SK-N-SH (cell line): ENCODE results near the gene F2R. TPM values are rescaled to one million over a fixed set of nuclear protein-coding genes. Genes with fewer than 3 reads are reported as not detected.
"Not testable (repeated sequence)": the region's sequence is repeated elsewhere in the genome, so short reads cannot be mapped to it uniquely, and the experiment has no call there.

Experiments used
- CTCF ChIA-PET: fragments of 300-600, 350-600 bp; formaldehyde crosslinking; extraction: SDS; loops from one replicate; lab custom pipeline; 2021; lab: Yijun Ruan, JAX
- POLR2A ChIA-PET: fragments of 350-600 bp; sonication (Branson Sonifier 250); formaldehyde crosslinking; extraction: SDS; loops from one replicate; lab custom pipeline; 2020; ENCODE audit warnings: antibody characterized with exemption, inconsistent platforms; lab: Yijun Ruan, JAX
- DNase-seq: peaks from one replicate; pipeline ENCODE4 v3.0.0; 2012
- H2AFZ ChIP-seq: fragments of 200-600 bp; sonication (generic); 2 replicates; pipeline ENCODE4 v1.8.1; 2016; ENCODE audit warnings: antibody characterized with exemption, mild to moderate bottlenecking, low read depth
- H3F3A ChIP-seq: fragments of 200-600 bp; sonication (generic); replicated peaks from 2 replicates; pipeline ENCODE3; 2016; ENCODE audit warnings: antibody characterized with exemption, mild to moderate bottlenecking; ENCODE audit not compliant: insufficient read depth
- H3K27ac ChIP-seq, 2 experiments: fragments of 200-500 bp in 1 of 2; fragments of 200-600 bp in 1 of 2; sonication (Bioruptor generic) in 1 of 2; sonication (generic), shearing (Covaris generic) in 1 of 2; 2 replicates each; pipeline versions ENCODE4 v1.5.1 to v1.6.1; 2014 to 2016; ENCODE audit warnings: low read depth in 2 of 2, inconsistent platforms in 1 of 2, low read length in 1 of 2, mild to moderate bottlenecking in 1 of 2, mixed read lengths in 1 of 2
- H3K27me3 ChIP-seq: fragments of 200-600 bp; sonication (generic), shearing (Covaris generic); 2 replicates; pipeline ENCODE4 v1.6.1; 2016; ENCODE audit warnings: mixed run types; ENCODE audit not compliant: insufficient read depth
- H3K36me3 ChIP-seq, 2 experiments: fragments of 200-500 bp in 1 of 2; fragments of 200-600 bp in 1 of 2; sonication (Bioruptor generic) in 1 of 2; sonication (generic) in 1 of 2; replicated peaks in 1 of 2; 2 replicates each; pipeline versions ENCODE3 to v1.5.1; 2014 to 2016; ENCODE audit warnings: low read length in 1 of 2, mild to moderate bottlenecking in 1 of 2; ENCODE audit not compliant: insufficient read depth in 2 of 2, control insufficient read depth in 1 of 2
- H3K4me1 ChIP-seq, 2 experiments: fragments of 200-500 bp in 1 of 2; fragments of 200-600 bp in 1 of 2; sonication (Bioruptor generic) in 1 of 2; sonication (generic), shearing (Covaris generic) in 1 of 2; 2 replicates each; pipeline versions ENCODE4 v1.5.1 to v1.6.1; 2014 to 2016; ENCODE audit warnings: low read depth in 1 of 2, low read length in 1 of 2, mixed run types in 1 of 2; ENCODE audit not compliant: insufficient read depth in 2 of 2, control insufficient read depth in 1 of 2
- H3K4me2 ChIP-seq: fragments of 200-600 bp; sonication (generic), shearing (Covaris generic); 2 replicates; pipeline ENCODE4 v1.6.1; 2017; ENCODE audit warnings: mixed run types
- H3K4me3 ChIP-seq, 2 experiments: fragments of 200-500 bp in 1 of 2; fragments of 200-600 bp in 1 of 2; sonication (Bioruptor generic) in 1 of 2; sonication (generic), shearing (Covaris generic) in 1 of 2; 2 replicates each; pipeline versions ENCODE4 v1.5.1 to v1.8.1; 2014 to 2016; ENCODE audit warnings: low read depth in 2 of 2, inconsistent platforms in 1 of 2, low read length in 1 of 2, mild to moderate bottlenecking in 1 of 2, mixed read lengths in 1 of 2, moderate library complexity in 1 of 2
- H3K79me2 ChIP-seq: fragments of 200-600 bp; sonication (generic); 2 replicates; pipeline ENCODE4 v1.8.1; 2017; ENCODE audit warnings: mild to moderate bottlenecking; ENCODE audit not compliant: insufficient read depth
- H3K9ac ChIP-seq: fragments of 200-600 bp; sonication (generic); 2 replicates; pipeline ENCODE4 v1.6.1; 2017; ENCODE audit warnings: mixed run types
- H3K9me2 ChIP-seq: fragments of 200-600 bp; sonication (generic); 2 replicates; pipeline ENCODE4 v1.6.1; 2017; ENCODE audit warnings: mixed run types
- H3K9me3 ChIP-seq: fragments of 200-600 bp; sonication (generic); 2 replicates; pipeline ENCODE4 v1.6.1; 2017; ENCODE audit warnings: mixed run types, mild to moderate bottlenecking, moderate library complexity
- H4K20me1 ChIP-seq: fragments of 200-600 bp; sonication (generic); 2 replicates; pipeline ENCODE4 v1.6.1; 2017; ENCODE audit warnings: mild to moderate bottlenecking, mixed run types; ENCODE audit not compliant: insufficient read depth
- EP300 ChIP-seq, 2 experiments: IDR thresholded peaks; 2 replicates each; pipeline versions ENCODE4 v1.4.0 to v1.6.1; 2012; ENCODE audit warnings: borderline replicate concordance in 1 of 2, low read depth in 1 of 2, low read length in 1 of 2
- EZH2phosphoT487 ChIP-seq: fragments of 200-600 bp; sonication (generic); IDR thresholded peaks from 2 replicates; pipeline ENCODE4 v1.6.1; 2017; ENCODE audit warnings: low read depth, mixed run types, mild to moderate bottlenecking, antibody characterized with exemption, moderate library complexity, borderline replicate concordance
- GABPA ChIP-seq: IDR thresholded peaks from 2 replicates; pipeline ENCODE4 v1.4.0; 2012; ENCODE audit warnings: low read depth, mild to moderate bottlenecking
- GATA2 ChIP-seq: sonication (generic); formaldehyde crosslinking; IDR thresholded peaks from 2 replicates; pipeline ENCODE4 v1.5.0; 2020; ENCODE audit warnings: mild to moderate bottlenecking, missing genetic modification reagents
- IRF3 ChIP-seq: fragments of 150-350 bp; IDR thresholded peaks from 2 replicates; pipeline ENCODE4 v1.6.1; 2016; ENCODE audit warnings: mild to moderate bottlenecking, low read depth, low read length
- JUND ChIP-seq: IDR thresholded peaks from 2 replicates; pipeline ENCODE4 v1.4.0; 2012
- NFIC ChIP-seq: IDR thresholded peaks from 2 replicates; pipeline ENCODE4 v1.4.0; 2012; ENCODE audit warnings: borderline replicate concordance
- RCOR1 ChIP-seq: fragments of 150-350 bp; IDR thresholded peaks from 2 replicates; pipeline ENCODE4 v1.6.1; 2017; ENCODE audit warnings: antibody characterized with exemption, low read length
- REST ChIP-seq: IDR thresholded peaks from 2 replicates; pipeline ENCODE4 v1.6.1; 2012; ENCODE audit warnings: mild to moderate bottlenecking, low read depth, low read length, moderate library complexity
- SIN3A ChIP-seq: IDR thresholded peaks from 2 replicates; pipeline ENCODE4 v1.6.1; 2012; ENCODE audit warnings: low read depth, mild to moderate bottlenecking, low read length, moderate library complexity, borderline replicate concordance
- TAF1 ChIP-seq: IDR thresholded peaks from 2 replicates; pipeline ENCODE4 v1.6.1; 2012; ENCODE audit warnings: low read depth, mild to moderate bottlenecking, low read length, moderate library complexity, borderline replicate concordance
- TEAD4 ChIP-seq: IDR thresholded peaks from 2 replicates; pipeline ENCODE4 v1.4.0; 2012; ENCODE audit warnings: mild to moderate bottlenecking, borderline replicate concordance; ENCODE audit not compliant: insufficient read depth
- USF2 ChIP-seq: fragments of 150-350 bp; IDR thresholded peaks from 2 replicates; pipeline ENCODE4 v1.6.1; 2017; ENCODE audit warnings: antibody characterized with exemption, low read length, low read depth, borderline replicate concordance
- ZBTB33 ChIP-seq: IDR thresholded peaks from 2 replicates; pipeline ENCODE4 v1.4.0; 2012; ENCODE audit warnings: low read depth, borderline replicate concordance
- WGBS: methylation state at CpG from one replicate; pipeline ENCODE4 v1.1.6; 2017; ENCODE audit warnings: low lambda C conversion rate; 5-methylcytosine and 5-hydroxymethylcytosine counted together
- polyA plus RNA-seq, 3 experiments: library from polyadenylated mRNA; depleted of rRNA; stranded (reverse); fragments of >200 nt; gene quantifications; 2 replicates each; pipeline ENCODE4 v1.2.3, GENCODE V29; 2012

Gene F2R
- polyA plus RNA-seq, 1 of the 3 experiments (the other 2 are of a cell fraction) = 212 TPM

- no peaks in the 10 kb centered on the region for H3K9me3 ChIP-seq
- no peak overlapping the region for H2AFZ ChIP-seq
- TF ChIP-seq TEAD4 = no peak
- TF ChIP-seq ZBTB33 = no peak
- TF ChIP-seq TAF1 = no peak
- no peak for TF ChIP-seq JUND
- no peak for TF ChIP-seq GATA2
- TF ChIP-seq RCOR1 = no peak
- no peak for TF ChIP-seq EZH2phosphoT487
- no peak for TF ChIP-seq EP300 (IDR thresholded peaks at IDR 0.05; ENCODE audit: borderline replicate concordance in 1 of 2, low read depth in 1 of 2, low read length in 1 of 2)
- no peak for TF ChIP-seq IRF3
- no peak for TF ChIP-seq SIN3A
- no peak for TF ChIP-seq REST
- TF ChIP-seq NFIC = no peak
- no peak for TF ChIP-seq USF2
- no peak for TF ChIP-seq GABPA
- TF ChIP-seq, all 33 proteins: peak for 0
- no peak overlapping the region for H3K27ac ChIP-seq
- no peak overlapping the region for H3K4me3 ChIP-seq
- H3F3A ChIP-seq = peaks cover 3% of the 10 kb centered on the region
- no peaks in the 10 kb centered on the region for H3K4me1 ChIP-seq
- no peak for DNase-seq
- no peaks in the 10 kb centered on the region for H3K36me3 ChIP-seq
- H4K20me1 ChIP-seq = no peaks in the 10 kb centered on the region
- H3K9me2 ChIP-seq = no peaks in the 10 kb centered on the region
- ChIA-PET POLR2A (no interaction called here), CTCF (interaction anchor here (2.0 kb wide), 1 partner anchor 175 kb away, joined by 12 read pairs; no protein-coding TSS in a partner anchor)
- H3K79me2 ChIP-seq = no peaks in the 10 kb centered on the region
- no peak overlapping the region for H3K9ac ChIP-seq
- H3K4me2 ChIP-seq = no peak overlapping the region
- no peaks in the 10 kb centered on the region for H3K27me3 ChIP-seq
- WGBS = 85% methylated on average over 2 of the region's 2 CpGs
These were observed 60.5 kb downstream of the F2R start for GRCh38 chr5:76776391-76776790.

- H3K79me2 ChIP-seq, H3K27ac ChIP-seq, H3K9me2 ChIP-seq, H3K4me3 ChIP-seq, POLR2A ChIA-PET, DNase-seq, H3K9me3 ChIP-seq, H3K36me3 ChIP-seq, H3K4me2 ChIP-seq, H3K9ac ChIP-seq, H4K20me1 ChIP-seq, H3K4me1 ChIP-seq, H2AFZ ChIP-seq, H3F3A ChIP-seq, CTCF ChIA-PET, H3K27me3 ChIP-seq: not testable (repeated sequence)
- WGBS = 88% methylated on average over 4 of the region's 4 CpGs
These were observed 64.7 kb downstream of the F2R start for GRCh38 chr5:76780616-76781015.
